CD14-positive monocyte (primary cell): Measurements from ENCODE around the gene TMCC3. TPM values are rescaled to one million over a fixed set of nuclear protein-coding genes. Genes with fewer than 3 reads are reported as not detected.

ENCODE experiments used
- DNase-seq, 3 donors: peaks; one replicate each; pipeline ENCODE4 v3.0.0-alpha.2; 2011 to 2022
- H2AFZ ChIP-seq: 2 replicates; pipeline ENCODE4 v1.6.0; 2012; ENCODE audit warnings: mild to moderate bottlenecking, low read depth, low read length, inconsistent platforms; ENCODE audit not compliant: insufficient read depth, poor library complexity, severe bottlenecking
- H3K27ac ChIP-seq, 2 donors: 1 replicate in 1 of 2; 2 replicates in 1 of 2; pipeline ENCODE4 v1.5.1; 2012 to 2013; ENCODE audit warnings: low read length in 2 of 2, control low read depth in 1 of 2, inconsistent platforms in 1 of 2, low read depth in 1 of 2, mild to moderate bottlenecking in 1 of 2
- H3K27me3 ChIP-seq, 2 donors: one replicate each; pipeline versions ENCODE4 v1.6.0 to v1.6.1; 2011 to 2013; ENCODE audit warnings: low read length in 2 of 2; ENCODE audit not compliant: control insufficient read depth in 2 of 2, insufficient read depth in 2 of 2
- H3K36me3 ChIP-seq, 2 donors: replicated peaks in 1 of 2; 1 replicate in 1 of 2; 2 replicates in 1 of 2; pipeline versions ENCODE4 v1.5.1 to v1.6.1; 2012 to 2013; ENCODE audit warnings: low read length in 2 of 2, control low read depth in 1 of 2, inconsistent platforms in 1 of 2, mild to moderate bottlenecking in 1 of 2; ENCODE audit not compliant: insufficient read depth in 2 of 2, control insufficient read depth in 1 of 2
- H3K4me1 ChIP-seq, 2 donors: 1 replicate in 1 of 2; 2 replicates in 1 of 2; pipeline versions ENCODE4 v1.5.1 to v1.6.1; 2012 to 2013; ENCODE audit warnings: low read length in 2 of 2, control low read depth in 1 of 2, inconsistent platforms in 1 of 2, mild to moderate bottlenecking in 1 of 2, moderate library complexity in 1 of 2; ENCODE audit not compliant: insufficient read depth in 2 of 2, control insufficient read depth in 1 of 2
- H3K4me2 ChIP-seq: replicated peaks from 2 replicates; pipeline ENCODE3; 2012; ENCODE audit warnings: low read length, moderate library complexity, mild to moderate bottlenecking; ENCODE audit not compliant: poor library complexity, severe bottlenecking; ENCODE audit errors: extremely low read depth
- H3K4me3 ChIP-seq, 3 experiments: fragments of 200-600 bp in 1 of 3; sonication (generic) in 1 of 3; replicated peaks in 1 of 3; 1 replicate in 2 of 3; 2 replicates in 1 of 3; pipeline ENCODE4 v1.5.1; 2011 to 2013; ENCODE audit warnings: low read length in 3 of 3, mild to moderate bottlenecking in 3 of 3, control low read depth in 2 of 3, low read depth in 2 of 3, inconsistent platforms in 1 of 3, moderate library complexity in 1 of 3
- H3K79me2 ChIP-seq: 2 replicates; pipeline ENCODE4 v1.6.0; 2012; ENCODE audit warnings: mild to moderate bottlenecking, control low read depth, inconsistent platforms, low read length, moderate library complexity; ENCODE audit not compliant: insufficient read depth
- H3K9ac ChIP-seq: 2 replicates; pipeline ENCODE4 v1.6.0; 2017; ENCODE audit warnings: low read length, mild to moderate bottlenecking; ENCODE audit not compliant: insufficient read depth, poor library complexity, severe bottlenecking
- H3K9me3 ChIP-seq, 2 donors: replicated peaks in 1 of 2; 1 replicate in 1 of 2; 2 replicates in 1 of 2; pipeline versions ENCODE4 v1.5.1 to v1.6.1; 2012 to 2013; ENCODE audit warnings: low read length in 2 of 2, control low read depth in 1 of 2; ENCODE audit not compliant: control insufficient read depth in 1 of 2, insufficient read depth in 1 of 2
- H4K20me1 ChIP-seq: 2 replicates; pipeline ENCODE4 v1.6.0; 2012; ENCODE audit warnings: mild to moderate bottlenecking, low read length, control low read depth, moderate library complexity; ENCODE audit not compliant: insufficient read depth
- H3K27ac Mint-ChIP-seq, 7 donors: one replicate each; pipeline ENCODE4 v1.8.0; 2020; ENCODE audit warnings: mild to moderate bottlenecking in 7 of 7, mixed read lengths in 7 of 7, moderate library complexity in 6 of 7, inconsistent platforms in 2 of 7
- H3K27me3 Mint-ChIP-seq, 3 donors: one replicate each; pipeline ENCODE4 v1.8.0; 2021 to 2022; ENCODE audit warnings: low read depth in 3 of 3, mild to moderate bottlenecking in 3 of 3, mixed read lengths in 3 of 3, moderate library complexity in 3 of 3, inconsistent platforms in 1 of 3
- H3K36me3 Mint-ChIP-seq, 2 donors: one replicate each; pipeline ENCODE4 v1.8.0; 2020; ENCODE audit warnings: mixed read lengths in 2 of 2, inconsistent platforms in 1 of 2, mild to moderate bottlenecking in 1 of 2
- H3K4me1 Mint-ChIP-seq: one replicate; pipeline ENCODE4 v1.8.0; 2020; ENCODE audit warnings: mild to moderate bottlenecking, mixed read lengths
- H3K4me3 Mint-ChIP-seq, 2 donors: one replicate each; pipeline ENCODE4 v1.8.0; 2020; ENCODE audit warnings: mild to moderate bottlenecking in 2 of 2, mixed read lengths in 2 of 2, moderate library complexity in 1 of 2
- H3K9me3 Mint-ChIP-seq, 7 donors: one replicate each; pipeline ENCODE4 v1.8.0; 2020 to 2022; ENCODE audit warnings: mixed read lengths in 7 of 7, mild to moderate bottlenecking in 6 of 7, moderate library complexity in 6 of 7, inconsistent platforms in 2 of 7
- CTCF ChIP-seq: fragments of 200-600 bp; IDR thresholded peaks from one replicate; pipeline ENCODE4 v1.8.0; 2022; ENCODE audit warnings: antibody characterized with exemption, mild to moderate bottlenecking
- WGBS: methylation state at CpG from one replicate; pipeline ENCODE4 v1.1.5; 2013; ENCODE audit warnings: missing lambda C conversion rate; ENCODE audit not compliant: insufficient coverage; 5-methylcytosine and 5-hydroxymethylcytosine counted together
- intact Hi-C, 2 donors: fragments of 100-400 bp; cut with micrococcal nuclease; formaldehyde crosslinking; loops; one replicate each; pipeline versions ENCODE4 v1.15.0 to v1.15.1; 2023
- polyA plus RNA-seq, 3 donors: library from polyadenylated mRNA; depleted of rRNA in 1 of 3; unstranded in 2 of 3; stranded (reverse) in 1 of 3; fragments of 300-500 nt in 2 of 3; fragments of >200 nt in 1 of 3; fragmentation: Illumina TruSeq in 2 of 3; gene quantifications; 1 replicate in 2 of 3; 2 replicates in 1 of 3; pipeline ENCODE4 v1.2.3, GENCODE V29; 2012 to 2021

Gene TMCC3
- polyA plus RNA-seq, 3 donors = 3.4 to 14.7 (median 7.1) TPM

GRCh38 chr12:94667031-94667540 lies 16.7 kb upstream of the TMCC3 start:
- TF ChIP-seq CTCF = no peak
- peaks cover 0 to 9% (median 4%) of the 10 kb centered on the region in 3 donors for H3K27me3 Mint-ChIP-seq
- H4K20me1 ChIP-seq = no peaks in the 10 kb centered on the region
- DNase-seq = no peak
- peaks cover 0 to 3% (median 0%) of the 10 kb centered on the region in 7 donors for H3K9me3 Mint-ChIP-seq
- no peak overlapping the region for H3K4me3 ChIP-seq
- H3K4me3 Mint-ChIP-seq = no peak overlapping the region
- no peaks in the 10 kb centered on the region for H3K36me3 Mint-ChIP-seq
- no peaks in the 10 kb centered on the region for H3K36me3 ChIP-seq
- no peak overlapping the region for H3K27ac Mint-ChIP-seq
- H3K4me2 ChIP-seq = no peak overlapping the region
- peaks cover 15% of the 10 kb centered on the region for H3K4me1 Mint-ChIP-seq
- peaks cover 18% of the 10 kb centered on the region in 2 donors for H3K4me1 ChIP-seq
- 100% methylated on average over 1 of the region's 6 CpGs for WGBS
- H3K27ac ChIP-seq = no peak overlapping the region
- H3K9ac ChIP-seq = no peak overlapping the region
- intact Hi-C loops = no loop called here
- no peaks in the 10 kb centered on the region for H3K9me3 ChIP-seq
- no peak overlapping the region for H2AFZ ChIP-seq
- no peaks in the 10 kb centered on the region for H3K79me2 ChIP-seq
- H3K27me3 ChIP-seq = peaks cover 0 to 3% of the 10 kb centered on the region in 2 donors

GRCh38 chr12:94666158-94666557 lies 15.8 kb upstream of the TMCC3 start:
- intact Hi-C loops = no loop called here
- Histone ChIP-seq H3K79me2 (no peaks in the 10 kb centered on the region), H3K4me1 (peaks cover 18% of the 10 kb centered on the region in 2 donors), H3K4me2 (no peak overlapping the region), H3K4me3 (no peak overlapping the region), H2AFZ (no peak overlapping the region), H3K9ac (no peak overlapping the region), H3K36me3 (no peaks in the 10 kb centered on the region), H3K27ac (no peak overlapping the region), H4K20me1 (no peaks in the 10 kb centered on the region), H3K27me3 (peaks cover 0 to 3% of the 10 kb centered on the region in 2 donors), H3K9me3 (no peaks in the 10 kb centered on the region)
- Mint-ChIP-seq H3K27ac (no peak overlapping the region), H3K4me1 (peaks cover 15% of the 10 kb centered on the region), H3K36me3 (no peaks in the 10 kb centered on the region), H3K27me3 (peaks cover 2 to 9% (median 4%) of the 10 kb centered on the region in 3 donors), H3K9me3 (peaks cover 0 to 3% (median 0%) of the 10 kb centered on the region in 7 donors), H3K4me3 (no peak overlapping the region)
- no peak for DNase-seq
- TF ChIP-seq CTCF = no peak
- no CpG with 5 or more reads among the region's 2 CpGs for WGBS
